GM19035 (cell line): ENCODE data around the gene CNIH1.
A peak's percentile ranks its signal among the peaks of the same experiment; 100 is the strongest.
"Not testable (repeated sequence)": the region's sequence is repeated elsewhere in the genome, so short reads cannot be mapped to it uniquely, and the experiment has no call there.

Experiments
- ATAC-seq: cut with Tn5 transposase; IDR thresholded peaks from one replicate; pipeline ENCODE4 v1.9.1; 2021; ENCODE audit not compliant: unreplicated experiment

CNIH1 gene

GRCh38 chr14:54470701-54471100 is 29.5 kb upstream of the CNIH1 start:
- no peak for ATAC-seq

GRCh38 chr14:54467280-54467679 is 26.1 kb upstream of the CNIH1 start:
- ATAC-seq: no peak

- ATAC-seq: no peak
These were observed 24.5 kb upstream of the CNIH1 start for GRCh38 chr14:54465654-54466053.

GRCh38 chr14:54462048-54462447 is 20.9 kb upstream of the CNIH1 start:
- no peak for ATAC-seq

- ATAC-seq: no peak
These were observed 17.9 kb upstream of the CNIH1 start for GRCh38 chr14:54459106-54459505.

- ATAC-seq: not testable (repeated sequence)
These were observed 17.4 kb upstream of the CNIH1 start for GRCh38 chr14:54458536-54458935.

- no peak for ATAC-seq
These were observed 16.4 kb upstream of the CNIH1 start for GRCh38 chr14:54457609-54457996.

- not testable (repeated sequence) for ATAC-seq
These were observed 15.8 kb upstream of the CNIH1 start for GRCh38 chr14:54456820-54457608.

GRCh38 chr14:54455363-54455762 is 14.2 kb upstream of the CNIH1 start:
- no peak for ATAC-seq

- not testable (repeated sequence) for ATAC-seq
These were observed 12.8 kb upstream of the CNIH1 start for GRCh38 chr14:54453990-54454389.

- no peak for ATAC-seq
These were observed 12.1 kb upstream of the CNIH1 start for GRCh38 chr14:54453252-54453651.

GRCh38 chr14:54451961-54452360 is 10.8 kb upstream of the CNIH1 start:
- no peak for ATAC-seq

GRCh38 chr14:54451121-54451601 is 10.0 kb upstream of the CNIH1 start:
- no peak for ATAC-seq

- peak; percentile 59 for ATAC-seq
These were observed 9.4 kb upstream of the CNIH1 start for GRCh38 chr14:54450535-54450934.

GRCh38 chr14:54447231-54447692 is 6.1 kb upstream of the CNIH1 start:
- no peak for ATAC-seq

- no peak for ATAC-seq
These were observed 5.1 kb upstream of the CNIH1 start for GRCh38 chr14:54446161-54446693.

- no peak for ATAC-seq
These were observed 3.5 kb upstream of the CNIH1 start for GRCh38 chr14:54444681-54445080.

GRCh38 chr14:54443981-54444380 is 2.8 kb upstream of the CNIH1 start:
- ATAC-seq: no peak

- not testable (repeated sequence) for ATAC-seq
These were observed 1.8 kb upstream of the CNIH1 start for GRCh38 chr14:54442961-54443360.

- ATAC-seq: no peak
These were observed 700 bp downstream of the CNIH1 start for GRCh38 chr14:54440476-54440872.

- no peak for ATAC-seq
These were observed 1.1 kb downstream of the CNIH1 start for GRCh38 chr14:54440037-54440436.

GRCh38 chr14:54438703-54439102 is 2.5 kb downstream of the CNIH1 start:
- no peak for ATAC-seq
